Stimulated activated memory B cell treated with anti-CD40 and anti-IgM and Interleukin-4, amounts not matched to agents 10 μg/mL and 1 μg/mL and 100 μg/mL, for 72 hours (primary cell): Measurements from ENCODE around the gene C7orf57.
"Not testable (repeated sequence)": the region's sequence is repeated elsewhere in the genome, so short reads cannot be mapped to it uniquely, and the experiment has no call there.

ENCODE experiments used
- ATAC-seq: fragments of 150-1000 bp; cut with Tn5 transposase; 2 replicates; pipeline ENCODE4 v1.10.0; 2021
- H3K27ac Mint-ChIP-seq: one replicate; pipeline ENCODE4 v1.8.0; 2022; ENCODE audit warnings: mild to moderate bottlenecking, mixed read lengths
- H3K27me3 Mint-ChIP-seq: one replicate; pipeline ENCODE4 v1.8.0; 2022; ENCODE audit warnings: mixed read lengths
- H3K36me3 Mint-ChIP-seq: one replicate; pipeline ENCODE4 v1.8.0; 2022; ENCODE audit warnings: mixed read lengths
- H3K4me1 Mint-ChIP-seq: one replicate; pipeline ENCODE4 v1.8.0; 2022; ENCODE audit warnings: mixed read lengths
- H3K4me3 Mint-ChIP-seq: one replicate; pipeline ENCODE4 v1.8.0; 2022; ENCODE audit warnings: mild to moderate bottlenecking, moderate library complexity, mixed read lengths
- H3K9me3 Mint-ChIP-seq: one replicate; pipeline ENCODE4 v1.8.0; 2022; ENCODE audit warnings: mixed read lengths

Gene C7orf57

DNA sequence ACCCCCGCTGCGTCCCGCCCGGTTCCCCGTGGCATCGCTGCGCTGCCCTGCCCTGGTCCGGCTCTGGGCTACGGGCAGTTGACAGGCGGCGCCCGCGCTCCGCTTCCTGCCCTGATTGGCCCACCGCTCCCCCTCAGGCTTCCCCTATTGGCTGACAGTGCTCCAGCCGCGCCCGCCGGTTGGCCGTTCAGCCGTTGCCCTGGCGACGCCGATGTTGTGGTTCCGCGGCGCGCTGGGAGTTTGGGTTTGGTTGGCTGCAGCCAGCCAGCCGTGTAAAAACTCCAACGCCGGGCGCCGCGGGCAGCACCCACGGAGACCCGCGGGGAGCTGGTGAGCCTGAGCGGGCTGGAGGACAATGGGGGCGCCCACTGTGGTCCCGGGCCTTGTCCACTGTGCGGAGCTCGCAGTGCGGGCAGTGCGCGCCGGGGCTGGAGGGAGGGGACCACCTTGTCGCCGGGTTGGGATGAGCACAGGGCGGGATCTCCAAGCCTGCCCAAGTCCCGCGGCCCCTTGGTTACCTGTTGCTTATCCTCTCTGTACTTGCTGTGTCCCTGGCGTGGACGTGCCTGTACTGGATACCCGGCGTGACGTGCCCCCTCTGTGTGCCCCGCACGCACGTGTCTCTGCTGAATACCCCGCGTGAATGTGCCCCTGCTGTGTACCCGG is at the start of gene C7orf57:
TSS of gene C7orf57 (plus strand) at position 243 of the 666 bp plus-strand sequence. CDS start 766 bp downstream, outside the sequence.
- peaks cover 2% of the 10 kb centered on the region for H3K9me3 Mint-ChIP-seq
- peaks cover 54% of the 10 kb centered on the region for H3K27me3 Mint-ChIP-seq
- peak within 1 kb of the TSS; percentile 77 for H3K4me3 Mint-ChIP-seq
- peak; percentile 95 for ATAC-seq
- no peaks in the 10 kb centered on the region for H3K36me3 Mint-ChIP-seq
- peaks cover 10% of the 10 kb centered on the region for H3K4me1 Mint-ChIP-seq
- H3K27ac Mint-ChIP-seq, result peak within 1 kb of the TSS; percentile 28

DNA sequence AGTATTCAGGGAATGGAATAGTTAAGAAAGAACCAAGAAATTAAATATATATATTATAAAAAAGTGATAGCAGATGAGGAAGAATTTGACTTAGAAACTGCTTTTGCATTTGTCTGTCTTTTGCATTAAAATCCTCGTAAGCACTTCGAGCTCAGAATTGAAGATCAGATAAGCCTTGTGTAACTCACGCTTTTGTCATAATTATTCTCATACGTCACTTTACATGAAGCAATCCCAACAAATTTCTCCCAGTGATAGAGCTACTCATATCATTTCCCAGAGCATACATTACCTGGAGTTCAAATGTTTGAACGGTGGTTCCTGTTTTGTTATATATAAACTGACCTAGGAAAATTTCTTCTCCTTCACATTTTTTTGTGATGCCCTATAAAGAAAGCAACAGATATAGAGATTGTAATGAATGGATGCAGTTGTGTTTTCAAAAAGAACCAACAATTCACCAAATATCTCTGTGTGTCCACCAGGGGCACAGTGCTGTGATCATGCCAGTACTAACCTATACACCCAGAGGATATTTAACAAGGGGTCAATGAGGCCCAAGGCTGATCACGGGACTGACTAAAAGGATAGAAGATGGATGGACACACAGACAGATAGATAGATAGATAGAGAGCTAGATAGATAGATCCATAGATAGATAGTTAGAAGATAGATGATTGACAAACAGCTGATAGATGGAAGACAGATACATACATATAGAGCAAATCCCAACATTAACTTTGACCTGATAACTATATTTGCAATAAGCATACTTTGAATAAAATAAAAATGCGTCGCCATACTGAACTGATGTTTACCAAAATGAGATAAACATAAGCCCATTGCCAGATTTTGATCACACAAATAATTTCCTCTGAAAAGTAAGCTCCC is 46.6 kb upstream of the C7orf57 start:
- H3K9me3 Mint-ChIP-seq, result no peaks in the 10 kb centered on the region
- H3K36me3 Mint-ChIP-seq, result no peaks in the 10 kb centered on the region
- H3K27ac Mint-ChIP-seq, result no peak overlapping the region
- no peak overlapping the region for H3K4me3 Mint-ChIP-seq
- peaks cover 17% of the 10 kb centered on the region for H3K4me1 Mint-ChIP-seq
- no peak for ATAC-seq
- H3K27me3 Mint-ChIP-seq, result no peaks in the 10 kb centered on the region

GRCh38 chr7:47989607-47990400 is 45.5 kb upstream of the C7orf57 start:
- H3K4me3 Mint-ChIP-seq, H3K27ac Mint-ChIP-seq, H3K27me3 Mint-ChIP-seq, ATAC-seq, H3K36me3 Mint-ChIP-seq, H3K9me3 Mint-ChIP-seq: not testable (repeated sequence)
- peaks cover 17% of the 10 kb centered on the region for H3K4me1 Mint-ChIP-seq

DNA sequence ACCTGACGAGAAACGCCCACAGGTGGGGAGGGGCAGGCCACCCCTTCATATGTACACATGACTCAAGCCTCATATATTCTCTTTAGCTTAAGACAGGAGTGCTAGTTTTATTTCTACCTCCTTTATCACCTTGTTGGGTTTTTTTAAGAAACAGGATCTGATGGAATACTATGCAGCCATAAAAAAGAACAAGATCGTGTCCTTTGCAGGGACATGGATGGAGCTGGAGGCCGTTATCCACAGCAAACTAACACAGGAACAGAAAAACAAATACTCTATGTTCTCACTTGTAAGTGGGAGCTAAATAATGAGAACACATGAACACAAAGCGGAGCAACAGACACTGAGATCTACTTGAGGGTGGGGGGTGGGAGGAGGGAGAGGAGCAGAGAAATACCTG is 44.8 kb upstream of the C7orf57 start:
- Mint-ChIP-seq H3K36me3 (no peaks in the 10 kb centered on the region), H3K27me3 (no peaks in the 10 kb centered on the region), H3K9me3 (peaks cover 7% of the 10 kb centered on the region), H3K27ac (no peak overlapping the region), H3K4me1 (peaks cover 17% of the 10 kb centered on the region), H3K4me3 (no peak overlapping the region)
- no peak for ATAC-seq

DNA sequence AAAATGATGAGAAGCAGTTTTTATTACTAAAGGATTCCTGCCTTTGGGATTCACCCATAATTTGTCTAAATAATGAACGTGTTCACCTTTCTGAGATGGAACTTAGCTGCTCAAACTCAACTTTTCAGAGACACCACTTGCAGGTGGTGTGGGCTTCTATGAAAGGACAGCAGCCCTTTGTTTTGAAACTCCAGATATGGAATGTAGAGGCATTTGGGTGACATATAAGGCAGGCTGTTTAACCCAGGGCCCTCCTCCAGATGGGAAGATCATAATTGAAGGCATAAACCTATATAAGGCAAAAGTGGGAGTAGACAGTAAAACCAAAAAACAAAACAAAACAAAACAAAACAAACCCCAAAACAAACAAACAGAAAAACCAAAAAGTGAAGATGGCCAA is 44.1 kb upstream of the C7orf57 start:
- no peaks in the 10 kb centered on the region for H3K27me3 Mint-ChIP-seq
- H3K9me3 Mint-ChIP-seq, result peaks cover 7% of the 10 kb centered on the region
- peak overlapping the region; percentile 75 for H3K27ac Mint-ChIP-seq
- H3K4me1 Mint-ChIP-seq, result peaks cover 17% of the 10 kb centered on the region
- peak overlapping the region; percentile 85 for H3K4me3 Mint-ChIP-seq
- no peak for ATAC-seq
- H3K36me3 Mint-ChIP-seq, result no peaks in the 10 kb centered on the region

- Mint-ChIP-seq H3K36me3 (no peaks in the 10 kb centered on the region), H3K27ac (peak overlapping the region; percentile 75), H3K4me3 (peak overlapping the region; percentile 85), H3K9me3 (peaks cover 7% of the 10 kb centered on the region), H3K4me1 (peaks cover 17% of the 10 kb centered on the region), H3K27me3 (no peaks in the 10 kb centered on the region)
- peak; percentile 99 for ATAC-seq
Observed at GRCh38 chr7:47991741-47992311, 43.5 kb upstream of the C7orf57 start.

- peaks cover 17% of the 10 kb centered on the region for H3K4me1 Mint-ChIP-seq
- peaks cover 7% of the 10 kb centered on the region for H3K9me3 Mint-ChIP-seq
- ATAC-seq, result no peak
- H3K27ac Mint-ChIP-seq, result peak overlapping the region; percentile 75
- H3K27me3 Mint-ChIP-seq, result no peaks in the 10 kb centered on the region
- H3K36me3 Mint-ChIP-seq, result no peaks in the 10 kb centered on the region
- H3K4me3 Mint-ChIP-seq, result peak overlapping the region; percentile 85
Observed at GRCh38 chr7:47992446-47992845, 42.9 kb upstream of the C7orf57 start.

DNA sequence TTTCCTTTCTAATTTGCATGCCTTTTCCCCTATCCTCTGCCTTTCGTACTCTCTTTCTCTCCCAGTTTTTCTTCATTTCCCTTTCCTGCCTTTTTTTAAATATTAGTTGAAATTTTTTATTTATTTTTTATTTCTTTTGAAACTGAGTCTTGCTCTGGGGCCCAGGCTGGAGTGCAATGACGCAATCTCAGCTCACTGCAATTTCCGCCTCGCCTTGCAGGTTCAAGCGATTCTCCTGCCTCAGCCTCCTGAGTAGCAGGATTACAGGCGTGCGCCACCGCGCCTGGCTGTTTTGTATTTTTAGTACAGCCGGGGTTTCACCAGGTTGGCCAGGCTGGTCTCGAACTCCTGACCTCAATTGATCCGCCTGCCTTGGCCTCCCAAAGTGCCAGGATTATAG is 35.9 kb upstream of the C7orf57 start:
- no peak overlapping the region for H3K4me3 Mint-ChIP-seq
- ATAC-seq, result no peak

GRCh38 chr7:48000164-48000563 is 35.2 kb upstream of the C7orf57 start:
- H3K36me3 Mint-ChIP-seq, H3K27ac Mint-ChIP-seq, H3K4me3 Mint-ChIP-seq, H3K9me3 Mint-ChIP-seq, H3K4me1 Mint-ChIP-seq, ATAC-seq: not testable (repeated sequence)
- H3K27me3 Mint-ChIP-seq, result peaks cover 39% of the 10 kb centered on the region

More for the DNA sequence above, 35.9 kb upstream of the C7orf57 start:
- no peaks in the 10 kb centered on the region for H3K36me3 Mint-ChIP-seq
- H3K27me3 Mint-ChIP-seq, result peaks cover 31% of the 10 kb centered on the region
- no peak overlapping the region for H3K27ac Mint-ChIP-seq
- no peaks in the 10 kb centered on the region for H3K4me1 Mint-ChIP-seq
- H3K9me3 Mint-ChIP-seq, result peaks cover 10% of the 10 kb centered on the region

- H3K4me3 Mint-ChIP-seq, result no peak overlapping the region
- H3K36me3 Mint-ChIP-seq, result no peaks in the 10 kb centered on the region
- H3K27ac Mint-ChIP-seq, result no peak overlapping the region
- peaks cover 63% of the 10 kb centered on the region for H3K27me3 Mint-ChIP-seq
- no peak for ATAC-seq
- peaks cover 7% of the 10 kb centered on the region for H3K4me1 Mint-ChIP-seq
- peaks cover 2% of the 10 kb centered on the region for H3K9me3 Mint-ChIP-seq
Observed at GRCh38 chr7:48004032-48004431, 31.3 kb upstream of the C7orf57 start.

GRCh38 chr7:48004638-48005037 is 30.7 kb upstream of the C7orf57 start:
- peaks cover 2% of the 10 kb centered on the region for H3K9me3 Mint-ChIP-seq
- no peaks in the 10 kb centered on the region for H3K36me3 Mint-ChIP-seq
- no peak for ATAC-seq
- no peak overlapping the region for H3K4me3 Mint-ChIP-seq
- no peak overlapping the region for H3K27ac Mint-ChIP-seq
- H3K4me1 Mint-ChIP-seq, result peaks cover 7% of the 10 kb centered on the region
- H3K27me3 Mint-ChIP-seq, result peaks cover 63% of the 10 kb centered on the region

DNA sequence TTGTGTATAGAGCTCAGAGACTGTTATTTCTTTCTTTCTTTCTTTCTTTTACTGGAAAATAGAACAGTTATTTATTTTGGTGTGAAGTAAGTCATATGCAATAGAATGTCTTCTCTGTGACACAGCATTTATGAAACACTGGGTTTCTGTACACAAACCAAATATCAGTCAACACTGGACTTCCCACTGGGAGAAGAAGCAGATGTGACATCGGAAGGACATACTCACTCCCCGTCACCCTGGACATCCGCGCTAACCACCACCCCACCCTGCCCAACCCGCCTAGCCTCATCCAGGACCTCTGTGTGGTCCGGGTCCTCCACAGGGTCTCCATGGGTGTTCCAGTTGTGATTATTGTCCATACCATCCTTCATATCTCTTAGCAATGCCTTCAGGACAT is 28.5 kb upstream of the C7orf57 start:
- Mint-ChIP-seq H3K4me3 (no peak overlapping the region), H3K27me3 (peaks cover 52% of the 10 kb centered on the region), H3K4me1 (peaks cover 19% of the 10 kb centered on the region), H3K36me3 (no peaks in the 10 kb centered on the region), H3K27ac (no peak overlapping the region), H3K9me3 (no peaks in the 10 kb centered on the region)
- ATAC-seq, result no peak

GRCh38 chr7:48009257-48009656 is 26.1 kb upstream of the C7orf57 start:
- Mint-ChIP-seq H3K27me3 (peaks cover 33% of the 10 kb centered on the region), H3K27ac (no peak overlapping the region), H3K36me3 (no peaks in the 10 kb centered on the region), H3K4me3 (no peak overlapping the region), H3K9me3 (no peaks in the 10 kb centered on the region), H3K4me1 (peaks cover 20% of the 10 kb centered on the region)
- ATAC-seq, result no peak

DNA sequence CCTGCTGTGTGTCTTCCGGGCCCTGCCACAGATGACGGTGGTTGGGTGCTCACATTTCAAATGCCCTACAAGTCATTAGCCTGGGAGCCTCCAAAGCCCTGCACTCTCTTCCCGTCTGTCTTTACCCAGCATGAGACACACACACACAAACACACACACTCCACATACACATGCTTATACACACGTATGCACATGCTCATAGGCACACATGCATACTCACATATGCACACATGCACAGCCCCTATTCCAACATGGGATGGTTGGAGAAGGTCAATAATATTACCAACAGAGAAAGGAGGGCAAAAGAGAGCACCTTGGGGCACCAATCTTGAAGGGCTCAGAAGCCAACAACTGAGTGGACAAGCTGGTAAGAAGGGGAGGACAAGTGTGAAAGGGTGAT is 25.4 kb upstream of the C7orf57 start:
- Mint-ChIP-seq H3K4me3 (no peak overlapping the region), H3K9me3 (no peaks in the 10 kb centered on the region), H3K4me1 (peaks cover 15% of the 10 kb centered on the region), H3K27me3 (peaks cover 26% of the 10 kb centered on the region), H3K27ac (no peak overlapping the region), H3K36me3 (no peaks in the 10 kb centered on the region)
- ATAC-seq, result no peak

GRCh38 chr7:48011323-48011722 is 24.0 kb upstream of the C7orf57 start:
- no peaks in the 10 kb centered on the region for H3K36me3 Mint-ChIP-seq
- ATAC-seq, result no peak

More at GRCh38 chr7:48011323-48011722, 24.0 kb upstream of the C7orf57 start:
- H3K27ac Mint-ChIP-seq, result no peak overlapping the region
- no peak overlapping the region for H3K4me3 Mint-ChIP-seq
- H3K4me1 Mint-ChIP-seq, result peaks cover 13% of the 10 kb centered on the region
- no peaks in the 10 kb centered on the region for H3K9me3 Mint-ChIP-seq
- peaks cover 19% of the 10 kb centered on the region for H3K27me3 Mint-ChIP-seq
